K562 (cell line): Measurements from ENCODE around the gene RREB1. TPM values are rescaled to one million over a fixed set of nuclear protein-coding genes. Genes with fewer than 3 reads are reported as not detected.

Experiments used
- ETV6 ChIP-seq, 3 experiments: fragments of 150-350 bp in 1 of 3; sonication (generic) in 1 of 3; formaldehyde crosslinking in 1 of 3; IDR thresholded peaks; 2 replicates each; pipeline versions ENCODE4 v1.6.1 to v1.8.0; 2014 to 2022; ENCODE audit warnings: borderline replicate concordance in 2 of 3, low read depth in 2 of 3, antibody characterized with exemption in 1 of 3, low read length in 1 of 3, mild to moderate bottlenecking in 1 of 3, missing genetic modification reagents in 1 of 3
- FOXM1 ChIP-seq, 2 experiments: fragments of 450-650 bp in 1 of 2; sonication (generic) in 1 of 2; formaldehyde crosslinking in 1 of 2; IDR thresholded peaks; 2 replicates each; pipeline versions ENCODE4 v1.6.1 to v1.9.0; 2017 to 2022; ENCODE audit warnings: low read depth in 2 of 2, mild to moderate bottlenecking in 2 of 2, missing genetic modification reagents in 1 of 2, moderate library complexity in 1 of 2
- LEF1 ChIP-seq: fragments of 450-650 bp; IDR thresholded peaks from 2 replicates; pipeline ENCODE4 v1.6.1; 2016; ENCODE audit warnings: mild to moderate bottlenecking
- PHB2 ChIP-seq: fragments of 450-650 bp; IDR thresholded peaks from 2 replicates; pipeline ENCODE4 v1.6.1; 2017; ENCODE audit warnings: low read depth
- TFAM ChIP-seq: fragments of 250-450 bp; sonication (Bioruptor Pico); conservative IDR thresholded peaks from 2 replicates; pipeline ENCODE4 v1.5.0; 2021; ENCODE audit warnings: mild to moderate bottlenecking, moderate library complexity
- polyA plus RNA-seq, 8 experiments: library from polyadenylated mRNA; depleted of rRNA in 4 of 8; stranded (reverse) in 5 of 8; unstranded in 3 of 8; fragments of >200 nt; fragmentation: Nextera tagmentation in 2 of 8; fragmentation: Illumina TruSeq in 1 of 8; extraction: Ambion mirVana in 2 of 8; extraction: Trizol in 1 of 8; gene quantifications; 2 replicates each; pipeline versions ENCODE4 v1.2.1 to v1.2.3, GENCODE V29; 2011 to 2014; ENCODE audit warnings: inconsistent platforms in 1 of 8, missing spikeins in 1 of 8
- total RNA-seq, 7 experiments: library from RNA; depleted of rRNA in 6 of 7; stranded (reverse); fragments of >200 nt in 6 of 7; fragmentation: Illumina TruSeq in 2 of 7; extraction: Trizol in 2 of 7; gene quantifications; 2 replicates each; pipeline versions ENCODE4 v1.2.1 to v1.2.3, GENCODE V29; 2011 to 2021; ENCODE audit warnings: low replicate concordance in 1 of 7
- TF ChIP-seq, protein P1 (sequence below): sonication (generic); formaldehyde crosslinking; IDR thresholded peaks from 2 replicates; pipeline ENCODE4 v1.8.0; 2022; ENCODE audit warnings: mild to moderate bottlenecking, missing genetic modification reagents

The RREB1 gene
- total and polyA plus RNA-seq, 9 of the 15 experiments (the other 6 are each of a cell fraction or from before 2014, with no cell fraction given) = 3.3 to 64.2 (median 19.3) TPM

- no peak for TF ChIP-seq FOXM1 (IDR thresholded peaks at IDR 0.05; ENCODE audit: low read depth)
- no peak for TF ChIP-seq FOXM1 (CRISPR knock-in tag; IDR thresholded peaks at IDR 0.05; ENCODE audit: low read depth)
- TF ChIP-seq TFAM (CRISPR knock-in tag) = no peak
- TF ChIP-seq PHB2 = no peak
- no peak for TF ChIP-seq ETV6 (IDR thresholded peaks at IDR 0.05; ENCODE audit: borderline replicate concordance in 1 of 2, low read depth in 2 of 2, low read length in 1 of 2)
- TF ChIP-seq ETV6 (CRISPR knock-in tag; IDR thresholded peaks at IDR 0.05; ENCODE audit: borderline replicate concordance) = no peak
- TF ChIP-seq LEF1 = no peak
- TF ChIP-seq, protein P1, sequence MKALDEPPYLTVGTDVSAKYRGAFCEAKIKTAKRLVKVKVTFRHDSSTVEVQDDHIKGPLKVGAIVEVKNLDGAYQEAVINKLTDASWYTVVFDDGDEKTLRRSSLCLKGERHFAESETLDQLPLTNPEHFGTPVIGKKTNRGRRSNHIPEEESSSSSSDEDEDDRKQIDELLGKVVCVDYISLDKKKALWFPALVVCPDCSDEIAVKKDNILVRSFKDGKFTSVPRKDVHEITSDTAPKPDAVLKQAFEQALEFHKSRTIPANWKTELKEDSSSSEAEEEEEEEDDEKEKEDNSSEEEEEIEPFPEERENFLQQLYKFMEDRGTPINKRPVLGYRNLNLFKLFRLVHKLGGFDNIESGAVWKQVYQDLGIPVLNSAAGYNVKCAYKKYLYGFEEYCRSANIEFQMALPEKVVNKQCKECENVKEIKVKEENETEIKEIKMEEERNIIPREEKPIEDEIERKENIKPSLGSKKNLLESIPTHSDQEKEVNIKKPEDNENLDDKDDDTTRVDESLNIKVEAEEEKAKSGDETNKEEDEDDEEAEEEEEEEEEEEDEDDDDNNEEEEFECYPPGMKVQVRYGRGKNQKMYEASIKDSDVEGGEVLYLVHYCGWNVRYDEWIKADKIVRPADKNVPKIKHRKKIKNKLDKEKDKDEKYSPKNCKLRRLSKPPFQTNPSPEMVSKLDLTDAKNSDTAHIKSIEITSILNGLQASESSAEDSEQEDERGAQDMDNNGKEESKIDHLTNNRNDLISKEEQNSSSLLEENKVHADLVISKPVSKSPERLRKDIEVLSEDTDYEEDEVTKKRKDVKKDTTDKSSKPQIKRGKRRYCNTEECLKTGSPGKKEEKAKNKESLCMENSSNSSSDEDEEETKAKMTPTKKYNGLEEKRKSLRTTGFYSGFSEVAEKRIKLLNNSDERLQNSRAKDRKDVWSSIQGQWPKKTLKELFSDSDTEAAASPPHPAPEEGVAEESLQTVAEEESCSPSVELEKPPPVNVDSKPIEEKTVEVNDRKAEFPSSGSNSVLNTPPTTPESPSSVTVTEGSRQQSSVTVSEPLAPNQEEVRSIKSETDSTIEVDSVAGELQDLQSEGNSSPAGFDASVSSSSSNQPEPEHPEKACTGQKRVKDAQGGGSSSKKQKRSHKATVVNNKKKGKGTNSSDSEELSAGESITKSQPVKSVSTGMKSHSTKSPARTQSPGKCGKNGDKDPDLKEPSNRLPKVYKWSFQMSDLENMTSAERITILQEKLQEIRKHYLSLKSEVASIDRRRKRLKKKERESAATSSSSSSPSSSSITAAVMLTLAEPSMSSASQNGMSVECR (CRISPR knock-in tag) = no peak
Observed at GRCh38 chr6:7256785-7257184, 149.0 kb downstream of the RREB1 start (continued).
